NT2/D1 (cell line): ENCODE measurements around the gene NTM.

Experiments
- YY1 ChIP-seq: IDR thresholded peaks from 2 replicates; pipeline ENCODE4 v1.6.1; 2011; ENCODE audit not compliant: insufficient read length, insufficient read depth
- ZNF274 ChIP-seq: IDR thresholded peaks from 2 replicates; pipeline ENCODE4 v1.6.1; 2011; ENCODE audit warnings: mild to moderate bottlenecking, low read depth, low read length

GRCh38 chr11:131441051-131441810, 70.8 kb downstream of the NTM start:
- TF ChIP-seq ZNF274: no peak
- TF ChIP-seq YY1: no peak
